ENCODE results near the gene STARD4. TPM values are rescaled to one million over a fixed set of nuclear protein-coding genes. Genes with fewer than 3 reads are reported as not detected.

Gene STARD4
- total and polyA plus RNA-seq, 2 of the 13 experiments (the other 11 are each of a cell fraction or from before 2014, with no cell fraction given), result 27.4 to 66.9 TPM

DNA sequence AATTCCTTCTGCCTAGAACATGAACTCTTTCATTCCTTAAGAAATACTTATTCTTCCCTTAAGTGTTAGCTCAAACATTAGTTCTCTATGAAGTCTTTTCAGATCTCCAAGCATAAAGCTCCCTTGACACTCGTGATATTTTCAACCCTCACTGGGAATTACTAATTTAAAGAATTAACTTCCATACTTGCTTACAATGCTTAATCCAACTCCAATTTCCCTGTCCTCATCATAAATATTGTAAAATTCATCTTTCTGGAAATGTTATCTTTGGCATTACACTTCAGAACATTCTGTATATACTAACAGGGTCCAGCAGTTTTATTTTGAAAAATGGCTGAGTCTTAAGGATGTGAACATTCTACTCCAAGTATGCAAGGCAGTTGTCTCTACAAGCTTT lies 7.2 kb downstream of the STARD4 start:
- H3K9me3 ChIP-seq (ENCODE audit: low read length), result no peaks in the 10 kb centered on the region
- H3K27me3 ChIP-seq (ENCODE audit: control insufficient read depth in 1 of 2, insufficient read depth in 2 of 2, low read length in 2 of 2), result no peaks in the 10 kb centered on the region
- ATAC-seq (no peak), DNase-seq (ENCODE audit: low spot score) (no peak), FAIRE-seq (no peak)
- H3K4me1 ChIP-seq (ENCODE audit: insufficient read depth, low read length), result peaks cover 34% of the 10 kb centered on the region
- no peak overlapping the region for H3K27ac ChIP-seq (ENCODE audit: extremely low read length, insufficient read depth, low read length)
- BruUV-seq (replicated peaks), result no TSS peak
- H2AFZ ChIP-seq (ENCODE audit: low read length), result no peak overlapping the region
- POLR2A ChIA-PET, result no interaction called here
- in situ Hi-C loops (cut with HindIII; ENCODE audit: extremely low pct_ligation_motif_present, low pct_unique_long_range_greater_than_20kb) (no loop called here), intact Hi-C loops (cut with micrococcal nuclease; ENCODE audit: unreplicated experiment) (no loop called here)
- H3K79me2 ChIP-seq (ENCODE audit: insufficient read depth, low read length), result peaks cover 63% of the 10 kb centered on the region
- peaks cover 21% of the 10 kb centered on the region for H4K20me1 ChIP-seq (ENCODE audit: insufficient read depth, low read length)
- no peak overlapping the region for H3K9ac ChIP-seq (ENCODE audit: insufficient read depth, low read depth, low read length)
- no peak overlapping the region for H3K4me2 ChIP-seq (ENCODE audit: low read depth, low read length)
- CTCF ChIA-PET (ENCODE audit: low intra/inter-chr PET ratio, low total read pairs), result no interaction called here
- H3K36me3 ChIP-seq (replicated peaks in 1 of 2; ENCODE audit: control insufficient read depth in 1 of 2, insufficient read depth in 2 of 2, low read length in 2 of 2), result peaks cover 0 to 24% of the 10 kb centered on the region in 2 experiments; a peak in 4 of 5 replicates
- no peak overlapping the region for H3K4me3 ChIP-seq (replicated peaks in 1 of 3; ENCODE audit: insufficient read depth in 1 of 3, low read depth in 2 of 3, low read length in 3 of 3)
- no peak for TF ChIP-seq SMAD9 (CRISPR knock-in tag; IDR thresholded peaks at IDR 0.05)
- TF ChIP-seq, protein P1, sequence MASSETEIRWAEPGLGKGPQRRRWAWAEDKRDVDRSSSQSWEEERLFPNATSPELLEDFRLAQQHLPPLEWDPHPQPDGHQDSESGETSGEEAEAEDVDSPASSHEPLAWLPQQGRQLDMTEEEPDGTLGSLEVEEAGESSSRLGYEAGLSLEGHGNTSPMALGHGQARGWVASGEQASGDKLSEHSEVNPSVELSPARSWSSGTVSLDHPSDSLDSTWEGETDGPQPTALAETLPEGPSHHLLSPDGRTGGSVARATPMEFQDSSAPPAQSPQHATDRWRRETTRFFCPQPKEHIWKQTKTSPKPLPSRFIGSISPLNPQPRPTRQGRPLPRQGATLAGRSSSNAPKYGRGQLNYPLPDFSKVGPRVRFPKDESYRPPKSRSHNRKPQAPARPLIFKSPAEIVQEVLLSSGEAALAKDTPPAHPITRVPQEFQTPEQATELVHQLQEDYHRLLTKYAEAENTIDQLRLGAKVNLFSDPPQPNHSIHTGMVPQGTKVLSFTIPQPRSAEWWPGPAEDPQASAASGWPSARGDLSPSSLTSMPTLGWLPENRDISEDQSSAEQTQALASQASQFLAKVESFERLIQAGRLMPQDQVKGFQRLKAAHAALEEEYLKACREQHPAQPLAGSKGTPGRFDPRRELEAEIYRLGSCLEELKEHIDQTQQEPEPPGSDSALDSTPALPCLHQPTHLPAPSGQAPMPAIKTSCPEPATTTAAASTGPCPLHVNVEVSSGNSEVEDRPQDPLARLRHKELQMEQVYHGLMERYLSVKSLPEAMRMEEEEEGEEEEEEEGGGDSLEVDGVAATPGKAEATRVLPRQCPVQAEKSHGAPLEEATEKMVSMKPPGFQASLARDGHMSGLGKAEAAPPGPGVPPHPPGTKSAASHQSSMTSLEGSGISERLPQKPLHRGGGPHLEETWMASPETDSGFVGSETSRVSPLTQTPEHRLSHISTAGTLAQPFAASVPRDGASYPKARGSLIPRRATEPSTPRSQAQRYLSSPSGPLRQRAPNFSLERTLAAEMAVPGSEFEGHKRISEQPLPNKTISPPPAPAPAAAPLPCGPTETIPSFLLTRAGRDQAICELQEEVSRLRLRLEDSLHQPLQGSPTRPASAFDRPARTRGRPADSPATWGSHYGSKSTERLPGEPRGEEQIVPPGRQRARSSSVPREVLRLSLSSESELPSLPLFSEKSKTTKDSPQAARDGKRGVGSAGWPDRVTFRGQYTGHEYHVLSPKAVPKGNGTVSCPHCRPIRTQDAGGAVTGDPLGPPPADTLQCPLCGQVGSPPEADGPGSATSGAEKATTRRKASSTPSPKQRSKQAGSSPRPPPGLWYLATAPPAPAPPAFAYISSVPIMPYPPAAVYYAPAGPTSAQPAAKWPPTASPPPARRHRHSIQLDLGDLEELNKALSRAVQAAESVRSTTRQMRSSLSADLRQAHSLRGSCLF (CRISPR knock-in tag; IDR thresholded peaks at IDR 0.05; ENCODE audit: borderline replicate concordance), result no peak
- no peak for TF ChIP-seq ZNF121 (CRISPR knock-in tag; IDR thresholded peaks at IDR 0.05)
- 95% methylated on average over 1 of the region's 1 CpG for WGBS (ENCODE audit: low lambda C conversion rate)

- peaks cover 7% of the 10 kb centered on the region for H4K20me1 ChIP-seq (ENCODE audit: insufficient read depth, low read length)
- ATAC-seq (no peak), FAIRE-seq (no peak), DNase-seq (ENCODE audit: low spot score) (no peak)
- H3K4me3 ChIP-seq (replicated peaks in 1 of 3; ENCODE audit: insufficient read depth in 1 of 3, low read depth in 2 of 3, low read length in 3 of 3), result no peak overlapping the region
- no peak for TF ChIP-seq SIX1 (CRISPR knock-in tag; IDR thresholded peaks at IDR 0.05; ENCODE audit: borderline replicate concordance)
- no peaks in the 10 kb centered on the region for H3K9me3 ChIP-seq (ENCODE audit: low read length)
- no peak overlapping the region for H2AFZ ChIP-seq (ENCODE audit: low read length)
- no peak overlapping the region for H3K27ac ChIP-seq (ENCODE audit: extremely low read length, insufficient read depth, low read length)
- H3K4me1 ChIP-seq (ENCODE audit: insufficient read depth, low read length), result peaks cover 12% of the 10 kb centered on the region
- POLR2A ChIA-PET, result no interaction called here
- H3K27me3 ChIP-seq (ENCODE audit: control insufficient read depth in 1 of 2, insufficient read depth in 2 of 2, low read length in 2 of 2), result no peaks in the 10 kb centered on the region
- BruUV-seq (replicated peaks), result no TSS peak
- no peak overlapping the region for H3K4me2 ChIP-seq (ENCODE audit: low read depth, low read length)
- intact Hi-C loops (cut with micrococcal nuclease; ENCODE audit: unreplicated experiment), result no loop called here
- CTCF ChIA-PET (ENCODE audit: low intra/inter-chr PET ratio, low total read pairs), result no interaction called here
- H3K79me2 ChIP-seq (ENCODE audit: insufficient read depth, low read length), result peaks cover 44% of the 10 kb centered on the region
- in situ Hi-C loops (cut with HindIII; ENCODE audit: extremely low pct_ligation_motif_present, low pct_unique_long_range_greater_than_20kb), result no loop called here
- peaks cover 0 to 40% of the 10 kb centered on the region in 2 experiments for H3K36me3 ChIP-seq (replicated peaks in 1 of 2; ENCODE audit: control insufficient read depth in 1 of 2, insufficient read depth in 2 of 2, low read length in 2 of 2)
- H3K9ac ChIP-seq (ENCODE audit: insufficient read depth, low read depth, low read length), result no peak overlapping the region
Measured at GRCh38 chr5:111502956-111503355, 9.4 kb downstream of the STARD4 start.
